PC-9 (cell line): ENCODE results near the gene CDK6. TPM values are rescaled to one million over a fixed set of nuclear protein-coding genes. Genes with fewer than 3 reads are reported as not detected.

Source experiments
- BruUV-seq: library from RNA; stranded (reverse); fragments of 400-500 nt; replicated peaks from 2 replicates; lab custom pipeline; 2021; lab: Mats Ljungman, UMichigan
- CTCF ChIA-PET: fragments of 300-600 bp; sonication (Branson Sonifier 250); formaldehyde crosslinking; loops from one replicate; lab custom pipeline; 2022; ENCODE audit warnings: antibody characterized with exemption; lab: Charles Lee
- POLR2A ChIA-PET: fragments of 300-600 bp; sonication (Branson Sonifier 250); formaldehyde crosslinking; loops from one replicate; lab custom pipeline; 2022; ENCODE audit warnings: antibody characterized with exemption; ENCODE audit not compliant: unreplicated experiment; lab: Charles Lee
- DNase-seq, 2 experiments: peaks; one replicate each; pipeline versions ENCODE4 v3.0.0 to v3.0.0-alpha.2; 2015 to 2022; ENCODE audit warnings: mixed read lengths in 1 of 2
- H2AFZ ChIP-seq: fragments of 200-600 bp; sonication (generic); 2 replicates; pipeline ENCODE4 v1.8.1; 2017; ENCODE audit warnings: antibody characterized with exemption
- H3F3A ChIP-seq: fragments of 200-600 bp; sonication (generic); 2 replicates; pipeline ENCODE4 v1.8.1; 2017; ENCODE audit warnings: antibody characterized with exemption, mild to moderate bottlenecking, low read depth; ENCODE audit not compliant: insufficient read depth
- H3K27ac ChIP-seq: fragments of 200-600 bp; sonication (generic); 2 replicates; pipeline ENCODE4 v1.6.1; 2016; ENCODE audit warnings: mixed run types
- H3K27me3 ChIP-seq: fragments of 200-600 bp; sonication (generic); 2 replicates; pipeline ENCODE4 v1.6.1; 2016; ENCODE audit warnings: low read depth, mixed run types; ENCODE audit not compliant: insufficient read depth
- H3K36me3 ChIP-seq: fragments of 200-600 bp; sonication (generic); 2 replicates; pipeline ENCODE4 v1.6.1; 2016; ENCODE audit warnings: low read depth, mixed run types
- H3K4me1 ChIP-seq: fragments of 200-600 bp; sonication (generic); replicated peaks from 2 replicates; pipeline ENCODE4 v1.6.1; 2016; ENCODE audit warnings: mixed run types; ENCODE audit not compliant: insufficient read depth
- H3K4me2 ChIP-seq: fragments of 200-600 bp; sonication (generic); 2 replicates; pipeline ENCODE4 v1.6.1; 2017; ENCODE audit warnings: mixed run types
- H3K4me3 ChIP-seq: fragments of 200-600 bp; sonication (generic); 2 replicates; pipeline ENCODE4 v1.6.1; 2016; ENCODE audit warnings: mixed run types
- H3K79me2 ChIP-seq: fragments of 200-600 bp; sonication (generic); 2 replicates; pipeline ENCODE4 v1.6.1; 2017; ENCODE audit warnings: low read depth, mixed run types
- H3K9me2 ChIP-seq: fragments of 200-600 bp; sonication (generic); 2 replicates; pipeline ENCODE4 v1.8.1; 2017; ENCODE audit warnings: mild to moderate bottlenecking; ENCODE audit not compliant: insufficient read depth
- H3K9me3 ChIP-seq: fragments of 200-600 bp; sonication (generic); 2 replicates; pipeline ENCODE4 v1.8.1; 2016; ENCODE audit warnings: low read depth; ENCODE audit not compliant: insufficient read depth
- H4K20me1 ChIP-seq: fragments of 200-600 bp; sonication (generic); 2 replicates; pipeline ENCODE4 v1.8.1; 2017; ENCODE audit not compliant: insufficient read depth
- EZH2 ChIP-seq: fragments of 200-600 bp; sonication (generic); IDR thresholded peaks from 2 replicates; pipeline ENCODE4 v1.8.0; 2017; ENCODE audit warnings: antibody characterized with exemption, low read depth
- intact Hi-C: fragments of 100-400 bp; cut with micrococcal nuclease; formaldehyde crosslinking; loops from one replicate; pipeline ENCODE4 v1.10.0; 2022; ENCODE audit not compliant: unreplicated experiment
- total RNA-seq: library from RNA; stranded (reverse); gene quantifications from 2 replicates; pipeline ENCODE4 v1.2.3, GENCODE V29; 2021
- TF ChIP-seq, protein P1 (sequence below): fragments of 200-600 bp; sonication (generic); conservative IDR thresholded peaks from 2 replicates; pipeline ENCODE4 v1.6.1; 2017; ENCODE audit warnings: mixed run types, antibody characterized with exemption, mild to moderate bottlenecking, moderate library complexity

The CDK6 gene
- total RNA-seq, 1 experiment from 2014 or later = 49.5 TPM

DNA sequence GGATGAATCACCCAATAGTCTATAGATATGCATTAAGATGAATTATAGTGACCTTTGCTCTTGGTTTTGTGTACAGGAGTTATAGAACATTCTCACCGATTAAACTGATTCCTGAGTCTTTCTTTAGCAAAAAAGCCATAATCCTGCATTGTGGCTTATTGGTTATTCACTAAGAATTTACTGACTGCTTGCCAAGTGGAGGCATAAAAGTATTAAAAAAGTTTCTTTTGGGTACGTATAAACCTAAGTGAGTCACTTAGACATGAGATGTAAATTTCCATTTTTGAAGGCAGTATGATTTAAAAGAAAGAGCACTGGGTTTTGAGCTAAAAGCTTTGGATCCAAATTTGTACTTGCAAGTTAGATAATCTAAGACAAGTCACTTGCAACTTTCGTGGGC is 100.7 kb downstream of the CDK6 start:
- no peak overlapping the region for H3K4me2 ChIP-seq
- intact Hi-C loops = no loop called here

DNA sequence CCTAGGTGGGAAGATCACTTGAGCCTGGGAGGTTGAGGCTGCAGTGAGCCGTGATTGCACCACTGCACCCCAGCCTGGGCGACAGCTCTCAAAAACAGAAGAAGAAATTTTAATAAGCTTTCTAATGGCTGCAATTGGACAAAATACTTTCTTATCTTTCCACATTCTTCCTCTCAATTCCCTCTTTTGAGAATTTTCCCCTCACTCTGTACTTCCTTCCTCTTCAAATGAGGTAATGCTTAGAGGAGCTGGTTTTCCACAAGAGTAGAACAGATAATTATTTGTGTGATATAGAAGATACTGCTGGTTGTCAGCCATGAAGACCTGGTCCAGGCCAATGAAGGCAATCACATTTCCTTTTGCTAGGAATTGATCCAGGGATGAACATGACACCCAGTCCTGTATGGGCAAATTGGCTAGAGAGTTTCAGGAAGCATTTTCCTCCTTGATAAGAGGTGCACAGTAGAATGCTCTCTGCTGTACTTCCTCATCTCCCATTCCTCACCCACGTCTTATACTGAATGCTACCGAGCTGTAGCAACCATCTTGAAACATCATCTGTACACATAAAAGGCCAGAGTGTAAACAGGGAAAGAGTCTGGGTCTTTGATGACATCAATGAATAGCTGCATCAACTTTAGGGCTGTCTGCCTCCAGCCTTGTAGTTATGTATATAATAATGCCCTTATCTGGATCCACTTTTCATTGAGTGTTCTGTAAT is 103.9 kb downstream of the CDK6 start:
- CTCF ChIA-PET = interaction anchor here (0.6 kb wide), 1 partner anchor 88 kb away, joined by 5 read pairs; no protein-coding TSS in a partner anchor
- intact Hi-C loops = no loop called here

More for the DNA sequence above, 100.7 kb downstream of the CDK6 start:
- BruUV-seq = no TSS peak
- Histone ChIP-seq H3K4me3 (no peak overlapping the region), H3F3A (peaks cover 6% of the 10 kb centered on the region; the same call in 1 of the 2 replicates), H2AFZ (no peak overlapping the region), H3K79me2 (peaks cover 17% of the 10 kb centered on the region), H3K36me3 (no peaks in the 10 kb centered on the region), H3K4me1 (peaks cover 6% of the 10 kb centered on the region; the same call in 1 of the 2 replicates), H3K27ac (no peak overlapping the region), H3K9me2 (no peaks in the 10 kb centered on the region), H4K20me1 (no peaks in the 10 kb centered on the region; the same call in none of the 2 replicates), H3K9me3 (no peaks in the 10 kb centered on the region; the same call in 1 of the 2 replicates), H3K27me3 (no peaks in the 10 kb centered on the region)
- POLR2A ChIA-PET = no interaction called here
- no peak for TF ChIP-seq EZH2
- TF ChIP-seq, protein P1, sequence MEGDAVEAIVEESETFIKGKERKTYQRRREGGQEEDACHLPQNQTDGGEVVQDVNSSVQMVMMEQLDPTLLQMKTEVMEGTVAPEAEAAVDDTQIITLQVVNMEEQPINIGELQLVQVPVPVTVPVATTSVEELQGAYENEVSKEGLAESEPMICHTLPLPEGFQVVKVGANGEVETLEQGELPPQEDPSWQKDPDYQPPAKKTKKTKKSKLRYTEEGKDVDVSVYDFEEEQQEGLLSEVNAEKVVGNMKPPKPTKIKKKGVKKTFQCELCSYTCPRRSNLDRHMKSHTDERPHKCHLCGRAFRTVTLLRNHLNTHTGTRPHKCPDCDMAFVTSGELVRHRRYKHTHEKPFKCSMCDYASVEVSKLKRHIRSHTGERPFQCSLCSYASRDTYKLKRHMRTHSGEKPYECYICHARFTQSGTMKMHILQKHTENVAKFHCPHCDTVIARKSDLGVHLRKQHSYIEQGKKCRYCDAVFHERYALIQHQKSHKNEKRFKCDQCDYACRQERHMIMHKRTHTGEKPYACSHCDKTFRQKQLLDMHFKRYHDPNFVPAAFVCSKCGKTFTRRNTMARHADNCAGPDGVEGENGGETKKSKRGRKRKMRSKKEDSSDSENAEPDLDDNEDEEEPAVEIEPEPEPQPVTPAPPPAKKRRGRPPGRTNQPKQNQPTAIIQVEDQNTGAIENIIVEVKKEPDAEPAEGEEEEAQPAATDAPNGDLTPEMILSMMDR = no peak
- DNase-seq = no peak
- CTCF ChIA-PET = no interaction called here

DNA sequence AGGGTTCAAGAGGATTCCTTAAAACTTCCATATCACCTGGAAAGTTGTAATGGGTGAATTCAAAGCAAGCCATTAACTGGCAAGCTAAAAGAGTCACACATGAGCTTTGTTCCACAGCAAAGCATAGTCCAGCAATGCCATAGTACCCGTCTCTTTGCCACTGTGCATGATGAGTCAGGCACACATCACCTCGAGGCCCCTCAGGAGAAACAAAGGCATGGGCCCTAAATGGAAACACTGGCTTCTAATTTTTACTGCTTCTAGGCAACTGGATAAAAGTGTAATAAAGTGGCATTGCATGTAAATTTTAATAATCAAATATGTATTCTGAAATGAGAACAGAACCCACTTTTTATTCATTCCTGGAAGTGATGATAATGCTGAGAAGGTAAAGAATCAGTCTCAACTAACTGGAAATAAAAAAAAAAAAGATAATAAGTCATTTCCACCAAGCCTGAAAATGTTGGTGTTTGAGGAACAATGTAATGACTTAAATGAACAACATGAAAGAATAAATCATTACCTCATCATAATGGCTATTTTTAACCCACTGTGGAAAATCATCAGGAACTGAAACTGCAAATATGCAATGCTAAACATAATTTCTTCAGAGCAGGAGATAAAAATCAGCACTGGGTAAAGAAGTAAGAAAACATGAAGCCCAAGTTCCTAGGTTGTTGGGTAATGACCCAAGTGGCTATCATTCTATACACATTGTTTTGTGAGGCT is 104.9 kb downstream of the CDK6 start:
- no peaks in the 10 kb centered on the region for H3K36me3 ChIP-seq
- no peaks in the 10 kb centered on the region for H3K27me3 ChIP-seq
- H3K9me2 ChIP-seq = no peaks in the 10 kb centered on the region
- TF ChIP-seq EZH2 = no peak
- TF ChIP-seq, protein P1 = no peak
- H2AFZ ChIP-seq = no peak overlapping the region
- POLR2A ChIA-PET = no interaction called here
- no peaks in the 10 kb centered on the region; the same call in 1 of the 2 replicates for H3K9me3 ChIP-seq
- H3K79me2 ChIP-seq = peaks cover 3% of the 10 kb centered on the region; the same call in 1 of the 2 replicates
- no peak for DNase-seq
- intact Hi-C loops = no loop called here
- BruUV-seq = no TSS peak
- no peak overlapping the region for H3K4me3 ChIP-seq
- H4K20me1 ChIP-seq = peaks cover 4% of the 10 kb centered on the region; the same call in 1 of the 2 replicates
- no peak overlapping the region for H3K27ac ChIP-seq
- no peak overlapping the region for H3K4me2 ChIP-seq
- H3F3A ChIP-seq = peaks cover 3% of the 10 kb centered on the region; the same call in 1 of the 2 replicates
- no peaks in the 10 kb centered on the region for H3K4me1 ChIP-seq
- CTCF ChIA-PET = no interaction called here

More for the DNA sequence above, 103.9 kb downstream of the CDK6 start:
- Histone ChIP-seq H3K27me3 (no peaks in the 10 kb centered on the region), H3K4me3 (no peak overlapping the region), H3K36me3 (no peaks in the 10 kb centered on the region), H2AFZ (no peak overlapping the region), H3K9me2 (no peaks in the 10 kb centered on the region), H3K4me2 (no peak overlapping the region), H3F3A (peaks cover 3% of the 10 kb centered on the region; the same call in 1 of the 2 replicates), H3K4me1 (no peaks in the 10 kb centered on the region), H3K79me2 (peaks cover 3% of the 10 kb centered on the region; the same call in 1 of the 2 replicates), H3K9me3 (no peaks in the 10 kb centered on the region; the same call in 1 of the 2 replicates), H4K20me1 (peaks cover under 1% of the 10 kb centered on the region; the same call in 1 of the 2 replicates), H3K27ac (no peak overlapping the region)
- DNase-seq = no peak
- TF ChIP-seq, protein P1 = no peak
- no peak for TF ChIP-seq EZH2
- POLR2A ChIA-PET = no interaction called here
- no TSS peak for BruUV-seq
